H1 (cell line): ENCODE measurements around the gene GTF2I. TPM values are rescaled to one million over a fixed set of nuclear protein-coding genes. Genes with fewer than 3 reads are reported as not detected.
"Not testable (repeated sequence)": the region's sequence is repeated elsewhere in the genome, so short reads cannot be mapped to it uniquely, and the experiment has no call there.

Experiments
- CTCF ChIA-PET: fragments of 300-600 bp; sonication (Branson Sonifier 250); formaldehyde crosslinking; loops from one replicate; lab custom pipeline; 2021; ENCODE audit not compliant: partially characterized antibody; lab: Charles Lee
- POLR2A ChIA-PET: fragments of 300-600 bp; sonication (Branson Sonifier 250); formaldehyde crosslinking; loops from one replicate; lab custom pipeline; 2021; ENCODE audit warnings: inconsistent platforms; ENCODE audit not compliant: partially characterized antibody; lab: Charles Lee
- DNase-seq, 2 experiments: peaks; one replicate each; pipeline versions ENCODE4 v3.0.0 to v3.0.0-alpha.2; 2010 to 2022; ENCODE audit warnings: low spot score in 2 of 2, low read depth in 1 of 2, mixed read lengths in 1 of 2
- FAIRE-seq: peaks from 2 replicates; lab custom pipeline; 2011; peaks lifted over from hg19 to GRCh38; lab: Jason Lieb, UNC
- H2AFZ ChIP-seq: 2 replicates; pipeline ENCODE4 v1.8.1; 2012; ENCODE audit warnings: low read length, inconsistent platforms
- H2AK5ac ChIP-seq: 2 replicates; pipeline ENCODE4 v1.6.1; 2013; ENCODE audit warnings: low read depth, low read length
- H2BK120ac ChIP-seq: replicated peaks from 2 replicates; pipeline ENCODE3; 2013; ENCODE audit warnings: low read depth, low read length, inconsistent platforms
- H2BK12ac ChIP-seq: 2 replicates; pipeline ENCODE4 v1.6.1; 2013; ENCODE audit warnings: low read depth, low read length
- H2BK15ac ChIP-seq: 2 replicates; pipeline ENCODE4 v1.6.1; 2013; ENCODE audit warnings: low read length
- H2BK20ac ChIP-seq: 2 replicates; pipeline ENCODE4 v1.6.1; 2013; ENCODE audit warnings: low read length
- H2BK5ac ChIP-seq: 2 replicates; pipeline ENCODE4 v1.6.1; 2013; ENCODE audit warnings: low read depth, low read length
- H3K14ac ChIP-seq: 2 replicates; pipeline ENCODE4 v1.6.1; 2013; ENCODE audit warnings: inconsistent platforms; ENCODE audit not compliant: insufficient read length
- H3K18ac ChIP-seq: 2 replicates; pipeline ENCODE4 v1.6.1; 2013; ENCODE audit warnings: low read length; ENCODE audit errors: extremely low read depth
- H3K23ac ChIP-seq: 2 replicates; pipeline ENCODE4 v1.6.1; 2013; ENCODE audit warnings: inconsistent platforms; ENCODE audit not compliant: insufficient read length
- H3K23me2 ChIP-seq: 2 replicates; pipeline ENCODE4 v1.6.1; 2013; ENCODE audit warnings: low read depth, low read length
- H3K27ac ChIP-seq: 2 replicates; pipeline ENCODE4 v1.6.1; 2011; ENCODE audit warnings: low read depth, low read length, inconsistent platforms
- H3K27me3 ChIP-seq, 4 experiments: replicated peaks in 1 of 4; 1 replicate in 1 of 4; 2 replicates in 3 of 4; pipeline versions ENCODE4 v1.6.1 to v1.8.1; 2011 to 2013; ENCODE audit warnings: low read length in 3 of 4, mild to moderate bottlenecking in 3 of 4, inconsistent platforms in 2 of 4, mixed read lengths in 2 of 4, moderate library complexity in 1 of 4; ENCODE audit not compliant: control insufficient read depth in 3 of 4, insufficient read depth in 3 of 4; ENCODE audit errors: extremely low read depth in 1 of 4
- H3K36me3 ChIP-seq, 4 experiments: 2 replicates each; pipeline versions ENCODE4 v1.6.1 to v1.8.1; 2011 to 2013; ENCODE audit warnings: mild to moderate bottlenecking in 4 of 4, low read length in 3 of 4, moderate library complexity in 2 of 4, control low read depth in 1 of 4, inconsistent platforms in 1 of 4; ENCODE audit not compliant: insufficient read depth in 4 of 4, control insufficient read depth in 2 of 4
- H3K4ac ChIP-seq: replicated peaks from 2 replicates; pipeline ENCODE3; 2013; ENCODE audit warnings: low read length, low read depth, mixed read lengths, inconsistent platforms; ENCODE audit not compliant: insufficient read length
- H3K4me1 ChIP-seq, 4 experiments: replicated peaks in 1 of 4; 1 replicate in 1 of 4; 2 replicates in 3 of 4; pipeline versions ENCODE4 v1.6.1 to v1.8.1; 2011 to 2013; ENCODE audit warnings: low read length in 3 of 4, inconsistent platforms in 2 of 4, mixed read lengths in 1 of 4; ENCODE audit not compliant: insufficient read depth in 4 of 4, control insufficient read depth in 3 of 4
- H3K4me2 ChIP-seq, 2 experiments: 2 replicates each; pipeline versions ENCODE4 v1.6.1 to v1.8.1; 2011 to 2013; ENCODE audit warnings: low read depth in 2 of 2, low read length in 2 of 2, control low read depth in 1 of 2, inconsistent platforms in 1 of 2, mild to moderate bottlenecking in 1 of 2; ENCODE audit not compliant: insufficient read depth in 1 of 2
- H3K4me3 ChIP-seq, 4 experiments: fragments of 200-600, 300-600 bp in 1 of 4; sonication (generic), shearing (Covaris generic), sonication (Bioruptor Twin) in 1 of 4; 2 replicates each; pipeline versions ENCODE4 v1.5.1 to v1.8.1; 2011 to 2016; ENCODE audit warnings: low read length in 4 of 4, low read depth in 3 of 4, control low read depth in 2 of 4, inconsistent platforms in 2 of 4, mild to moderate bottlenecking in 2 of 4, mixed read lengths in 1 of 4, moderate library complexity in 1 of 4; ENCODE audit not compliant: insufficient read depth in 2 of 4; ENCODE audit errors: extremely low read depth in 1 of 4
- H3K56ac ChIP-seq: replicated peaks from 2 replicates; pipeline ENCODE3; 2013; ENCODE audit warnings: low read depth, mild to moderate bottlenecking, mixed read lengths, low read length, inconsistent platforms; ENCODE audit not compliant: insufficient read length
- H3K79me1 ChIP-seq: 2 replicates; pipeline ENCODE4 v1.6.1; 2013; ENCODE audit warnings: low read depth, low read length, control low read depth
- H3K79me2 ChIP-seq, 2 experiments: 2 replicates each; pipeline versions ENCODE4 v1.6.1 to v1.8.1; 2012 to 2013; ENCODE audit warnings: low read length in 2 of 2, mild to moderate bottlenecking in 2 of 2, inconsistent platforms in 1 of 2; ENCODE audit not compliant: insufficient read depth in 2 of 2, control insufficient read depth in 1 of 2
- H3K9ac ChIP-seq, 4 experiments: replicated peaks in 1 of 4; 1 replicate in 1 of 4; 2 replicates in 3 of 4; pipeline versions ENCODE4 v1.6.1 to v1.8.1; 2011 to 2013; ENCODE audit warnings: low read depth in 3 of 4, low read length in 3 of 4, control low read depth in 2 of 4, mild to moderate bottlenecking in 2 of 4, moderate library complexity in 2 of 4, inconsistent platforms in 1 of 4; ENCODE audit errors: extremely low read depth in 1 of 4
- H3K9me3 ChIP-seq, 2 experiments: 2 replicates each; pipeline versions ENCODE4 v1.6.1 to v1.8.1; 2012 to 2013; ENCODE audit warnings: mild to moderate bottlenecking in 2 of 2, moderate library complexity in 2 of 2, control low read depth in 1 of 2, inconsistent platforms in 1 of 2, low read depth in 1 of 2, low read length in 1 of 2, mixed read lengths in 1 of 2; ENCODE audit not compliant: insufficient read depth in 2 of 2
- H4K20me1 ChIP-seq, 2 experiments: replicated peaks in 1 of 2; 2 replicates each; pipeline versions ENCODE3 to v1.8.1; 2011 to 2013; ENCODE audit warnings: inconsistent platforms in 2 of 2, low read length in 2 of 2, mild to moderate bottlenecking in 1 of 2; ENCODE audit not compliant: insufficient read depth in 2 of 2, control insufficient read depth in 1 of 2
- H4K5ac ChIP-seq: 2 replicates; pipeline ENCODE4 v1.6.1; 2013; ENCODE audit warnings: low read length, low read depth, mixed read lengths, inconsistent platforms; ENCODE audit not compliant: insufficient read length
- H4K8ac ChIP-seq: 2 replicates; pipeline ENCODE4 v1.8.0; 2013; ENCODE audit warnings: mild to moderate bottlenecking, moderate library complexity, low read length, inconsistent platforms; ENCODE audit not compliant: insufficient read depth; ENCODE audit errors: extremely low read depth
- H4K91ac ChIP-seq: replicated peaks from 2 replicates; pipeline ENCODE3; 2013; ENCODE audit warnings: low read length, mixed read lengths, inconsistent platforms; ENCODE audit not compliant: insufficient read length
- WGBS, 2 experiments: shearing (Covaris generic) in 1 of 2; methylation state at CpG; one replicate each; pipeline versions ENCODE4 v1.1.6 to v1.1.7; 2013 to 2015; ENCODE audit warnings: low lambda C conversion rate in 2 of 2, mixed read lengths in 2 of 2, inconsistent platforms in 1 of 2, low coverage in 1 of 2, missing lambda C conversion rate in 1 of 2; ENCODE audit not compliant: insufficient replicate concordance in 2 of 2, insufficient coverage in 1 of 2, insufficient read length in 1 of 2; ENCODE audit errors: extremely low coverage in 1 of 2, missing lambda C conversion rate in 1 of 2; 5-methylcytosine and 5-hydroxymethylcytosine counted together
- polyA plus RNA-seq, 7 experiments: library from polyadenylated mRNA; depleted of rRNA in 3 of 7; stranded (reverse) in 5 of 7; unstranded in 2 of 7; fragments of >200 nt in 5 of 7; fragments of 200-250 nt in 2 of 7; gene quantifications; 1 replicate in 5 of 7; 2 replicates in 1 of 7; 4 replicates in 1 of 7; pipeline versions ENCODE4 v1.2.1 to v1.2.3, GENCODE V29; 2011 to 2013; ENCODE audit warnings: missing spikeins in 2 of 7, mixed read lengths in 2 of 7
- total RNA-seq: library from RNA; stranded (reverse); fragmentation: NEBNext Ultra II Directional; extraction: Animal tissue kit (Norgen Biotek cat#: 25700); gene quantifications from 2 replicates; pipeline ENCODE4 v1.2.1, GENCODE V29; 2021

Gene GTF2I
- total and polyA plus RNA-seq, 2 of the 8 experiments (the other 6 are each of a cell fraction or from before 2014, with no cell fraction given), result 46.7 to 316 TPM

GRCh38 chr7:74789200-74789736 is 131.8 kb downstream of the GTF2I start:
- H2BK120ac ChIP-seq, H2AFZ ChIP-seq, H3K23me2 ChIP-seq, POLR2A ChIA-PET, H3K4me1 ChIP-seq, H2BK20ac ChIP-seq, H4K5ac ChIP-seq, H3K79me1 ChIP-seq, H3K4me2 ChIP-seq, DNase-seq, H2BK5ac ChIP-seq, H3K27ac ChIP-seq, H2BK12ac ChIP-seq, H3K9me3 ChIP-seq, H3K23ac ChIP-seq, H3K27me3 ChIP-seq, H4K8ac ChIP-seq, H3K56ac ChIP-seq, H3K9ac ChIP-seq, H3K18ac ChIP-seq, H2BK15ac ChIP-seq, CTCF ChIA-PET, H3K79me2 ChIP-seq, H3K4me3 ChIP-seq, H2AK5ac ChIP-seq, H4K91ac ChIP-seq, H3K36me3 ChIP-seq, H3K14ac ChIP-seq, H4K20me1 ChIP-seq, H3K4ac ChIP-seq, FAIRE-seq: not testable (repeated sequence)
- 70% methylated on average over 3 of the region's 24 CpGs; no CpG with 5 or more reads in 1 of the 2 experiments for WGBS, 2 experiments
